BE2C (cell line): ENCODE measurements around the gene EHBP1L1.
"Not testable (repeated sequence)": the region's sequence is repeated elsewhere in the genome, so short reads cannot be mapped to it uniquely, and the experiment has no call there.

Experiments
- DNase-seq: peaks from one replicate; pipeline ENCODE4 v3.0.0-alpha.2; 2020
- H3K27me3 ChIP-seq: fragments of 250-450 bp; sonication (Bioruptor Pico); 2 replicates; pipeline ENCODE4 v1.5.1; 2020; ENCODE audit warnings: mild to moderate bottlenecking
- H3K36me3 ChIP-seq: fragments of 250-450 bp; sonication (Bioruptor Pico); 2 replicates; pipeline ENCODE4 v1.5.1; 2020; ENCODE audit warnings: mild to moderate bottlenecking
- H3K4me1 ChIP-seq: fragments of 250-450 bp; sonication (Bioruptor Pico); 2 replicates; pipeline ENCODE4 v1.5.1; 2020
- H3K4me3 ChIP-seq: 2 replicates; pipeline ENCODE4 v1.5.1; 2011; ENCODE audit warnings: low read depth, low read length
- H3K9me3 ChIP-seq: fragments of 250-450 bp; sonication (Bioruptor Pico); 2 replicates; pipeline ENCODE4 v1.5.1; 2020
- TF ChIP-seq, protein P1 (sequence below): IDR thresholded peaks from 2 replicates; pipeline ENCODE4 v1.5.1; 2012; ENCODE audit warnings: mild to moderate bottlenecking, low read depth, low read length

Gene EHBP1L1

DNA sequence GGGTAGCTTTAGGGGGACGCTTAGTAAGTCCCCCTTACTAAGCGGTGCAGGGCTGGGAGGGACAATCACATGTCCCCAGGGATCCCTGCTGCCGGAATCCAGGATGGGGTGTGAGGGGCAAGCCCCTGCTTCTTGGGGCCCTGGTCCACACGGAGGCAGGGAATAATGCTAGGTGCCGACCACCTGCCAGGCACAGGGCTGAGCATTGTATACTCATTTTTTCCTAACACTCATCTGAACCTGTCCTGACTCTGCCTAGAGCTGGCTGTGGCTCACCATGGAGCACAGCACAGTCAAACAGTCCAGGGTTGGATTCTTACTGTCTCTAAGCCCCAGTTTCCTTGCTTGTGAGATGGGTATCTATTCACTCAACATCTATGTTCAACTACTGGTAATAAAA lies 16.3 kb upstream of the EHBP1L1 start:
- Histone ChIP-seq H3K9me3 (no peaks in the 10 kb centered on the region), H3K4me1 (peaks cover 16% of the 10 kb centered on the region), H3K36me3 (no peaks in the 10 kb centered on the region), H3K27me3 (no peaks in the 10 kb centered on the region), H3K4me3 (no peak overlapping the region)
- DNase-seq = no peak
- TF ChIP-seq, protein P1, sequence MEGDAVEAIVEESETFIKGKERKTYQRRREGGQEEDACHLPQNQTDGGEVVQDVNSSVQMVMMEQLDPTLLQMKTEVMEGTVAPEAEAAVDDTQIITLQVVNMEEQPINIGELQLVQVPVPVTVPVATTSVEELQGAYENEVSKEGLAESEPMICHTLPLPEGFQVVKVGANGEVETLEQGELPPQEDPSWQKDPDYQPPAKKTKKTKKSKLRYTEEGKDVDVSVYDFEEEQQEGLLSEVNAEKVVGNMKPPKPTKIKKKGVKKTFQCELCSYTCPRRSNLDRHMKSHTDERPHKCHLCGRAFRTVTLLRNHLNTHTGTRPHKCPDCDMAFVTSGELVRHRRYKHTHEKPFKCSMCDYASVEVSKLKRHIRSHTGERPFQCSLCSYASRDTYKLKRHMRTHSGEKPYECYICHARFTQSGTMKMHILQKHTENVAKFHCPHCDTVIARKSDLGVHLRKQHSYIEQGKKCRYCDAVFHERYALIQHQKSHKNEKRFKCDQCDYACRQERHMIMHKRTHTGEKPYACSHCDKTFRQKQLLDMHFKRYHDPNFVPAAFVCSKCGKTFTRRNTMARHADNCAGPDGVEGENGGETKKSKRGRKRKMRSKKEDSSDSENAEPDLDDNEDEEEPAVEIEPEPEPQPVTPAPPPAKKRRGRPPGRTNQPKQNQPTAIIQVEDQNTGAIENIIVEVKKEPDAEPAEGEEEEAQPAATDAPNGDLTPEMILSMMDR = no peak

DNA sequence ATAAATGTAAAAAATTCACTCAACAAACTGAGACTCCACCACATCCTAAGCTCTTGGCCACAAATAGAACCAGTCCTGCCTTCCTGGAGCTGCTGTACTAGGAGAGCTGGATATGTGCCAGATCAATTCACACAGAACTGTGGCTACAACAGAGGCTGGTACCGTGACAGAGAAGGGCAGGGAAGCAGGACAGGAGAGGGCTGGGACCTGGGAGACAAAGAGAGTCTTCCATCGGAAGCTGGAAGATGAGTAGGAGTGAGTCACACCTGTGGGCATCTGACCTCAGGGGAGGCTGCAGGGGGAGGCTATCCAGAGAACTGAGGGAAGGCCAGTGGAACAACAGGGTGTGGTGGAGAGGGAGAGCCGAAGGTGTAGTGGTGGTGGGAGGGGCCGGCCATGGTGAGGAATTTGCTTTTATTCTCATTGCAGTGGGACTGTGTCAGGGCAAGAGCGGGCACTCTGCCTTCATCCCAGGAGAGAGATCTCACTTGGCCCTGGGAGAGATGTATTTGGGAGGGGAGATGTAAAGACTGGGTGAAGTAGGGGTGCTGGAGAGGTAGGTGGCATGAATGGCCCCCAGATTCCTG lies 15.8 kb upstream of the EHBP1L1 start:
- H3K4me1 ChIP-seq = peaks cover 16% of the 10 kb centered on the region
- TF ChIP-seq, protein P1 = no peak
- H3K27me3 ChIP-seq = no peaks in the 10 kb centered on the region
- H3K36me3 ChIP-seq = no peaks in the 10 kb centered on the region
- no peak overlapping the region; the same call in 1 of the 2 replicates for H3K4me3 ChIP-seq
- DNase-seq = no peak
- H3K9me3 ChIP-seq = no peaks in the 10 kb centered on the region

DNA sequence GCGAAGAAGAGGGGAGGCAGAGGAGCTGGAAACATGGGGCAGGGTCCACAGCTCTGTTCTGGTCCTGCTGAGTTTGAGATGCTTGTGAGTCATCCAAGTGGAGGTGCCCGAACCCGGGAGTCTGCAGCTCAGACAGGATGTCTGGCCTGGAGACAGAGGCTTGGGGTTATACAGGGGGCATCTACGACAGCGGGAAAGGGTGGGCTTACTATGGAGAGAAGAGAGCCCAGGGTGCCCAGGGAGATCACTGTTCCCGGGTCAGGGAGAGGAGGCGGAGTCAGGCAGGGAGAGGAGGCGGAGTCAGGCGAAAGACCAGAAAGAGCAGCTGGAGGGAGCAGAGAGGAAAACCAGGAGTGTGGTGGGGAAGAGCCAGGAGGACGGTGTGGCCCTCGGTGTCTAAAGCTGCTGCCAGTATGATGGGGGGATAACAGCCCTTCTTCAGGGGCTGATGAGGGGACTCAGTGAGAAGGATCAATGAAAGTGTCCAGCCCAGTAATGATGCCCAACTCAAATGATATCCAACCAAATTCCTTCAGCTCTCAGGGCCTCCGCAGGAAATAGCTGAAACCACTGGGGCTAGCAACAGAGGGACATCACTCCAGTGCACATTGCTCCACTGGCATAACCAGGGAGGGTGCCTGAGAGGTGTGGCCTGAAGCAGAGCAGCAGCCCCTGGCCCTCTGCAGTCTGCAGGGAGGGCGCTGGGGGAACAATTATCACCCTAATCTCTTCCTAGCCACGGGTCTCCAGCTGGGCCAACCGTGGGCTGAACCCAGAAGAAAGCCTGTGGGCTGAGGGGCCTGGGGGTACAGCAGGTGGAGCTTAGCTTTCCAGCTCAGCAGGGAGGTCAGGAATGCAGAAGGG lies 15.1 kb upstream of the EHBP1L1 start:
- Histone ChIP-seq H3K4me3 (peak overlapping the region; percentile 16; the same call in 1 of the 2 replicates), H3K36me3 (no peaks in the 10 kb centered on the region), H3K9me3 (no peaks in the 10 kb centered on the region), H3K4me1 (peaks cover 10% of the 10 kb centered on the region), H3K27me3 (no peaks in the 10 kb centered on the region)
- DNase-seq = peak; percentile 75
- TF ChIP-seq, protein P1 = no peak

DNA sequence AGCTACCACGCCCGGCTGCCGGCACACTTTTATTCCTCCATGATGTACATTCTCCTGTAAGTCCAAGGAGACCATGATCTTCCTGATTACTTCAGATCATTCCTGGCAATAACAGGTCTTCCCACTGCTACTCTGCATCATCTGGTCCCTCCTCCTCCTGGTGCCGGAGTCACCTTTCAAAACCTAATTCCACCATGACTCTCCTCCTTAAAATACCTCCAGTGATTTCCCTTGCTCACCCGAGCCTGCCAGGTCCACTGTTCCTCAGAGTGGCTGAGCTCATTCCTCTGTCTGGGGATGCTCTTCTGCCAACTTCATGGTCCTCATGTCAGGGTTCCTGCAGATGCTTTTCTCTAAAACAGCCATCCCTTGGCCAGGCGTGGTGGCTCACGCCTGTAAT lies 13.8 kb upstream of the EHBP1L1 start:
- H3K36me3 ChIP-seq = no peaks in the 10 kb centered on the region
- TF ChIP-seq, protein P1 = no peak
- DNase-seq = no peak
- H3K9me3 ChIP-seq = no peaks in the 10 kb centered on the region
- H3K4me3 ChIP-seq = no peak overlapping the region
- H3K27me3 ChIP-seq = no peaks in the 10 kb centered on the region
- H3K4me1 ChIP-seq = peaks cover 9% of the 10 kb centered on the region

DNA sequence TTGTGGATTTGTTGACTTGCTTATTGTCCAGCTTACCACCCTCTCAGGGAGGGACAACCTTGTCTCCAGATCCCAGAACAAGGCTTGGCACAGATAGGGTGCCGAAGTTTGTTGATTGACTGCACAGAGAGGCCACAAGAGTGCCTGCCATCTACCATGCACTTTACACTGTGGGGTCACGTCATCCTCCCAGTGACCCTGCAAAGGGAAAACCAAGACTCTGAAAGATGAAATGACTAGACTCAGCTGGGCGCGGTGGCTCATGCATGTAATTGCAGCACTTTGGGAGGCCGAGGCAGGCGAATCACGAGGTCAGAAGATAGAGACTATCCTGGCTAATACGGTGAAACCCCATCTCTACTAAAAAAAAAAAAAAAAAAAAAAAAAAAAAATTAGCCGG lies 13.1 kb upstream of the EHBP1L1 start:
- no peak for DNase-seq
- no peaks in the 10 kb centered on the region for H3K9me3 ChIP-seq
- no peak overlapping the region for H3K4me3 ChIP-seq
- peaks cover 9% of the 10 kb centered on the region for H3K4me1 ChIP-seq
- TF ChIP-seq, protein P1 = no peak
- no peaks in the 10 kb centered on the region for H3K27me3 ChIP-seq
- no peaks in the 10 kb centered on the region for H3K36me3 ChIP-seq

DNA sequence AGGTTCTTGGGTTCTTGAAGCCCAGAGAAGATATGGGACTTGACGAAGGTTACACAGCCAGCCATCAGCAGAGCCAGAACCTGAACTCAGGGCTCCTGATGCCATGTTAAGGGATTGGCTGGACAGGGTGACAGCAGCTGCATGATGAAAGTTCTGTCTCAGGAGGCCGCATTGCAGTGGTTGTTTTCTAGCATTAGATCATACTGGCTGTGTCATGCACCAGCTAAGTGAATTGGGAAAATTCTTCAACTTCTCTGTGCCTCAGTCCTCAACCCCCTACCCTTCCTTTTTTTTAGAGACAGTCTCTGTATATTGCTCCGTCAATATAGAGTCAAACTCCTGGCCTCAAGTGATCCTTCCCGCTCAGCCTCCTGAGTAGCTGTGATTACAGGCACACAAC lies 12.3 kb upstream of the EHBP1L1 start:
- Histone ChIP-seq H3K4me1 (peaks cover 9% of the 10 kb centered on the region), H3K4me3 (no peak overlapping the region), H3K9me3 (no peaks in the 10 kb centered on the region), H3K27me3 (no peaks in the 10 kb centered on the region), H3K36me3 (no peaks in the 10 kb centered on the region)
- DNase-seq = no peak
- TF ChIP-seq, protein P1 = no peak

DNA sequence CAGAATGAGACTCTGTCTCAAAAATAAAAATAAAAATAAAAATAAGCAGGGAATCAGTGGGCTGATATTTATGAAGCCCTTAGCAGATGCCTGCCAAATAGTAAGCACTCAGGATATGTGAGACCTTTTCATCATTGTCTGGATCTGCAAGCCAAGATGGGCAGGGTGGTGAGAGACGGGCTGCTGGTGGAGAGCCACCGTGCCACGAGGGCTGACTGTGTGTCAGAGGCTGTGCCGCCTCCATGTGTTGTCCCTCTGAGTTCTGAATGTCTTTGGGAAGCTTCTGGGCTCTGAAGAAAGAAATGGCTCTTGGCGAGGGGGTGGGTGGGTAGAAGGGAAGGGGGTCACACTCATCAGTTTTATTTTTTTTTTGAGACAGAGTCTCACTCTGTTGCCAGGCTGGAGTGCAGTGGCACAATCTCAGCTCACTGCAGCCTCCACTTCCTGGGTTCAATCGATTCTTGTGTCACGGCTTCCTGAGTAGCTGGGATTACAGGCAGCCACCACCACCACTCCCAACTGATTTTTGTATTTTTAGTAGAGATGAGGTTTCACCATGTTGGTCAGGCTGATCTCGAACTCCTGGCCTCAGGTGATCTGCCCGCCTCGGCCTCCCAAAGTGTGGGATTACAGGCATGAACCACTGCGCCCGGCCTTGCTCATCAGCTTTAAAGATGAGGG lies 10.8 kb upstream of the EHBP1L1 start:
- not testable (repeated sequence) for H3K4me3 ChIP-seq, H3K9me3 ChIP-seq

More for the DNA sequence above, 10.8 kb upstream of the EHBP1L1 start:
- H3K27me3 ChIP-seq, DNase-seq, H3K4me1 ChIP-seq, H3K36me3 ChIP-seq: not testable (repeated sequence)
